WTC11 (cell line): ENCODE results near the gene ZNF664. TPM values are rescaled to one million over a fixed set of nuclear protein-coding genes. Genes with fewer than 3 reads are reported as not detected.

Experiments used
- ATAC-seq: fragments of 200-7000 bp; cut with Tn5 transposase; 2 replicates; pipeline ENCODE4 v1.10.0; 2021; ENCODE audit warnings: mild to moderate bottlenecking, moderate library complexity
- CTCF ChIA-PET: fragments of 300-600 bp; sonication (Branson Sonifier 250); formaldehyde crosslinking; loops from one replicate; lab custom pipeline; 2021; ENCODE audit warnings: antibody characterized with exemption; lab: Charles Lee
- POLR2A ChIA-PET: fragments of 350-600 bp; sonication (Branson Sonifier 250); formaldehyde crosslinking; loops from one replicate; lab custom pipeline; 2021; ENCODE audit warnings: antibody characterized with exemption; lab: Charles Lee
- DNase-seq: peaks from one replicate; pipeline ENCODE4 v3.0.0; 2021; ENCODE audit warnings: low spot score
- H3K27ac Mint-ChIP-seq: 2 replicates; pipeline ENCODE4 v1.8.0; 2021; ENCODE audit warnings: mixed read lengths
- H3K27me3 Mint-ChIP-seq: 2 replicates; pipeline ENCODE4 v1.8.0; 2021; ENCODE audit warnings: low read depth, mild to moderate bottlenecking, moderate library complexity, mixed read lengths
- H3K36me3 Mint-ChIP-seq: 2 replicates; pipeline ENCODE4 v1.8.0; 2021; ENCODE audit warnings: mixed read lengths
- H3K4me1 Mint-ChIP-seq: 2 replicates; pipeline ENCODE4 v1.8.0; 2022; ENCODE audit warnings: mixed read lengths
- H3K4me3 Mint-ChIP-seq: 2 replicates; pipeline ENCODE4 v1.8.0; 2021; ENCODE audit warnings: mild to moderate bottlenecking, moderate library complexity, mixed read lengths
- H3K9me3 Mint-ChIP-seq: 2 replicates; pipeline ENCODE4 v1.8.0; 2021; ENCODE audit warnings: mixed read lengths
- ARID4B ChIP-seq: sonication (generic); formaldehyde crosslinking; IDR thresholded peaks from 2 replicates; pipeline ENCODE4 v1.8.0; 2023; ENCODE audit warnings: missing genetic modification reagents, mild to moderate bottlenecking, borderline replicate concordance
- CREB1 ChIP-seq: sonication (generic); formaldehyde crosslinking; IDR thresholded peaks from 2 replicates; pipeline ENCODE4 v1.8.0; 2023; ENCODE audit warnings: mild to moderate bottlenecking, missing genetic modification reagents
- E2F5 ChIP-seq: sonication (generic); formaldehyde crosslinking; IDR thresholded peaks from 2 replicates; pipeline ENCODE4 v1.8.1; 2022; ENCODE audit warnings: mild to moderate bottlenecking, moderate library complexity, missing genetic modification reagents
- EMX1 ChIP-seq: fragments of 250-450 bp; sonication (Bioruptor Pico); IDR thresholded peaks from 2 replicates; pipeline ENCODE4 v1.8.0; 2021; ENCODE audit warnings: mild to moderate bottlenecking
- FOXJ3 ChIP-seq: sonication (generic); formaldehyde crosslinking; IDR thresholded peaks from 2 replicates; pipeline ENCODE4 v1.9.0; 2021; ENCODE audit warnings: missing genetic modification reagents, mild to moderate bottlenecking, borderline replicate concordance
- GABPB1 ChIP-seq: sonication (generic); formaldehyde crosslinking; IDR thresholded peaks from 2 replicates; pipeline ENCODE4 v1.8.1; 2023; ENCODE audit warnings: mild to moderate bottlenecking, missing genetic modification reagents
- JAZF1 ChIP-seq: fragments of 250-450 bp; sonication (Bioruptor Pico); IDR thresholded peaks from 2 replicates; pipeline ENCODE4 v1.9.0; 2021; ENCODE audit warnings: moderate library complexity, mild to moderate bottlenecking, inconsistent platforms
- RELA ChIP-seq: sonication (generic); formaldehyde crosslinking; IDR thresholded peaks from 2 replicates; pipeline ENCODE4 v1.8.1; 2022; ENCODE audit warnings: missing genetic modification reagents, mild to moderate bottlenecking, borderline replicate concordance
- RORB ChIP-seq: fragments of 250-450 bp; sonication (Bioruptor Pico); IDR thresholded peaks from 2 replicates; pipeline ENCODE4 v1.9.0; 2021; ENCODE audit warnings: mild to moderate bottlenecking
- SMAD3 ChIP-seq: sonication (generic); formaldehyde crosslinking; IDR thresholded peaks from 2 replicates; pipeline ENCODE4 v1.8.0; 2022; ENCODE audit warnings: missing genetic modification reagents, mild to moderate bottlenecking, borderline replicate concordance
- USF1 ChIP-seq: sonication (generic); formaldehyde crosslinking; IDR thresholded peaks from 2 replicates; pipeline ENCODE4 v1.8.0; 2022; ENCODE audit warnings: mild to moderate bottlenecking, missing genetic modification reagents
- ZNF121 ChIP-seq: sonication (generic); formaldehyde crosslinking; IDR thresholded peaks from 2 replicates; pipeline ENCODE4 v1.8.0; 2023; ENCODE audit warnings: missing genetic modification reagents
- ZNF138 ChIP-seq: sonication (generic); formaldehyde crosslinking; conservative IDR thresholded peaks from 2 replicates; pipeline ENCODE4 v1.8.1; 2022; ENCODE audit warnings: mild to moderate bottlenecking, moderate library complexity, missing genetic modification reagents
- ZNF317 ChIP-seq: sonication (generic); formaldehyde crosslinking; IDR thresholded peaks from 2 replicates; pipeline ENCODE4 v1.8.1; 2023; ENCODE audit warnings: low read depth, mild to moderate bottlenecking, moderate library complexity, missing genetic modification reagents, borderline replicate concordance
- ZNF396 ChIP-seq: fragments of 250-450 bp; sonication (Bioruptor Pico); IDR thresholded peaks from 2 replicates; pipeline ENCODE4 v1.8.0; 2021; ENCODE audit warnings: mild to moderate bottlenecking, moderate library complexity, borderline replicate concordance
- total RNA-seq: library from RNA; stranded (reverse); gene quantifications from 3 replicates; pipeline ENCODE4 v1.2.3, GENCODE V29; 2021
- TF ChIP-seq, protein P1 (sequence below): sonication (generic); formaldehyde crosslinking; IDR thresholded peaks from 2 replicates; pipeline ENCODE4 v1.8.1; 2023; ENCODE audit warnings: mild to moderate bottlenecking, missing genetic modification reagents
- TF ChIP-seq, protein P2 (sequence below): sonication (generic); formaldehyde crosslinking; conservative IDR thresholded peaks from 2 replicates; pipeline ENCODE4 v1.8.1; 2022; ENCODE audit warnings: mild to moderate bottlenecking, missing genetic modification reagents
- TF ChIP-seq, protein P3 (sequence below): fragments of 250-450 bp; sonication (Bioruptor Pico); IDR thresholded peaks from 2 replicates; pipeline ENCODE4 v1.9.0; 2021; ENCODE audit warnings: mild to moderate bottlenecking
- TF ChIP-seq, protein P4 (sequence below): sonication (generic); formaldehyde crosslinking; IDR thresholded peaks from 2 replicates; pipeline ENCODE4 v1.8.0; 2022; ENCODE audit warnings: mild to moderate bottlenecking, missing genetic modification reagents
- TF ChIP-seq, protein P5 (sequence below): sonication (generic); formaldehyde crosslinking; IDR thresholded peaks from 2 replicates; pipeline ENCODE4 v1.8.1; 2022; ENCODE audit warnings: low read depth, missing genetic modification reagents, borderline replicate concordance

The ZNF664 gene
- total RNA-seq, 1 experiment from 2014 or later: 61.7 TPM

DNA sequence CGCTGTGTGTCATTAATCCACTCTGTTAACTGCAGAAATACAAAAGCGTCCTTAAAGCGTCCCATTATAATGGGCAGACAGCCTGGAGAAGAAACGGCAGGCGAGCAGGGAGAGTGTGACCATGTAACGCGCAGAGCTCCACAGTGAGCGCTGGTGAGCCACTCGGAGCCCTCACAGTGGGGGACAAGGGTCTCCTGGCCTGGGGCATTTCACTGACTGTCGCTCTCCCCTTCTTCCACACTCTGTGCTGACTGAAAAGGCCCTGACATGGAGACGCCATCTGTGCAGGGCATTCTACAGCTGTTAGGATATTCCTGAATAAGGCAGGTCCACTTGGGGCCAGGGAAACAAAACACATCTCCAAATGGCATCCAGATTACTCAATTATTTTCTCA, 24.6 kb upstream of the ZNF664 start:
- Mint-ChIP-seq H3K4me1 (no peaks in the 10 kb centered on the region), H3K9me3 (no peaks in the 10 kb centered on the region), H3K4me3 (no peak overlapping the region), H3K27me3 (peaks cover 29% of the 10 kb centered on the region), H3K27ac (no peak overlapping the region), H3K36me3 (no peaks in the 10 kb centered on the region)
- TF ChIP-seq, protein P1, sequence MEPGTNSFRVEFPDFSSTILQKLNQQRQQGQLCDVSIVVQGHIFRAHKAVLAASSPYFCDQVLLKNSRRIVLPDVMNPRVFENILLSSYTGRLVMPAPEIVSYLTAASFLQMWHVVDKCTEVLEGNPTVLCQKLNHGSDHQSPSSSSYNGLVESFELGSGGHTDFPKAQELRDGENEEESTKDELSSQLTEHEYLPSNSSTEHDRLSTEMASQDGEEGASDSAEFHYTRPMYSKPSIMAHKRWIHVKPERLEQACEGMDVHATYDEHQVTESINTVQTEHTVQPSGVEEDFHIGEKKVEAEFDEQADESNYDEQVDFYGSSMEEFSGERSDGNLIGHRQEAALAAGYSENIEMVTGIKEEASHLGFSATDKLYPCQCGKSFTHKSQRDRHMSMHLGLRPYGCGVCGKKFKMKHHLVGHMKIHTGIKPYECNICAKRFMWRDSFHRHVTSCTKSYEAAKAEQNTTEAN (CRISPR knock-in tag): no peak
- TF ChIP-seq, protein P2, sequence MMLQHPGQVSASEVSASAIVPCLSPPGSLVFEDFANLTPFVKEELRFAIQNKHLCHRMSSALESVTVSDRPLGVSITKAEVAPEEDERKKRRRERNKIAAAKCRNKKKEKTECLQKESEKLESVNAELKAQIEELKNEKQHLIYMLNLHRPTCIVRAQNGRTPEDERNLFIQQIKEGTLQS (CRISPR knock-in tag): no peak
- no peak for TF ChIP-seq E2F5 (CRISPR knock-in tag)
- no peak for TF ChIP-seq EMX1 (CRISPR knock-in tag)
- no peak for TF ChIP-seq ZNF396
- no peak for TF ChIP-seq ARID4B (CRISPR knock-in tag)
- no peak for TF ChIP-seq ZNF138 (CRISPR knock-in tag)
- no peak for TF ChIP-seq USF1 (CRISPR knock-in tag)
- no peak for TF ChIP-seq SMAD3 (CRISPR knock-in tag)
- TF ChIP-seq, protein P3, sequence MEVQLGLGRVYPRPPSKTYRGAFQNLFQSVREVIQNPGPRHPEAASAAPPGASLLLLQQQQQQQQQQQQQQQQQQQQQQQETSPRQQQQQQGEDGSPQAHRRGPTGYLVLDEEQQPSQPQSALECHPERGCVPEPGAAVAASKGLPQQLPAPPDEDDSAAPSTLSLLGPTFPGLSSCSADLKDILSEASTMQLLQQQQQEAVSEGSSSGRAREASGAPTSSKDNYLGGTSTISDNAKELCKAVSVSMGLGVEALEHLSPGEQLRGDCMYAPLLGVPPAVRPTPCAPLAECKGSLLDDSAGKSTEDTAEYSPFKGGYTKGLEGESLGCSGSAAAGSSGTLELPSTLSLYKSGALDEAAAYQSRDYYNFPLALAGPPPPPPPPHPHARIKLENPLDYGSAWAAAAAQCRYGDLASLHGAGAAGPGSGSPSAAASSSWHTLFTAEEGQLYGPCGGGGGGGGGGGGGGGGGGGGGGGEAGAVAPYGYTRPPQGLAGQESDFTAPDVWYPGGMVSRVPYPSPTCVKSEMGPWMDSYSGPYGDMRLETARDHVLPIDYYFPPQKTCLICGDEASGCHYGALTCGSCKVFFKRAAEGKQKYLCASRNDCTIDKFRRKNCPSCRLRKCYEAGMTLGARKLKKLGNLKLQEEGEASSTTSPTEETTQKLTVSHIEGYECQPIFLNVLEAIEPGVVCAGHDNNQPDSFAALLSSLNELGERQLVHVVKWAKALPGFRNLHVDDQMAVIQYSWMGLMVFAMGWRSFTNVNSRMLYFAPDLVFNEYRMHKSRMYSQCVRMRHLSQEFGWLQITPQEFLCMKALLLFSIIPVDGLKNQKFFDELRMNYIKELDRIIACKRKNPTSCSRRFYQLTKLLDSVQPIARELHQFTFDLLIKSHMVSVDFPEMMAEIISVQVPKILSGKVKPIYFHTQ (CRISPR knock-in tag): no peak
- no peak for TF ChIP-seq CREB1 (CRISPR knock-in tag)
- TF ChIP-seq FOXJ3 (CRISPR knock-in tag): no peak
- no peak for TF ChIP-seq GABPB1
- TF ChIP-seq, protein P4, sequence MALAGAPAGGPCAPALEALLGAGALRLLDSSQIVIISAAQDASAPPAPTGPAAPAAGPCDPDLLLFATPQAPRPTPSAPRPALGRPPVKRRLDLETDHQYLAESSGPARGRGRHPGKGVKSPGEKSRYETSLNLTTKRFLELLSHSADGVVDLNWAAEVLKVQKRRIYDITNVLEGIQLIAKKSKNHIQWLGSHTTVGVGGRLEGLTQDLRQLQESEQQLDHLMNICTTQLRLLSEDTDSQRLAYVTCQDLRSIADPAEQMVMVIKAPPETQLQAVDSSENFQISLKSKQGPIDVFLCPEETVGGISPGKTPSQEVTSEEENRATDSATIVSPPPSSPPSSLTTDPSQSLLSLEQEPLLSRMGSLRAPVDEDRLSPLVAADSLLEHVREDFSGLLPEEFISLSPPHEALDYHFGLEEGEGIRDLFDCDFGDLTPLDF (CRISPR knock-in tag): no peak
- no peak for TF ChIP-seq ZNF121 (CRISPR knock-in tag)
- no peak for TF ChIP-seq RELA (CRISPR knock-in tag)
- TF ChIP-seq ZNF317 (CRISPR knock-in tag): no peak
- TF ChIP-seq, protein P5, sequence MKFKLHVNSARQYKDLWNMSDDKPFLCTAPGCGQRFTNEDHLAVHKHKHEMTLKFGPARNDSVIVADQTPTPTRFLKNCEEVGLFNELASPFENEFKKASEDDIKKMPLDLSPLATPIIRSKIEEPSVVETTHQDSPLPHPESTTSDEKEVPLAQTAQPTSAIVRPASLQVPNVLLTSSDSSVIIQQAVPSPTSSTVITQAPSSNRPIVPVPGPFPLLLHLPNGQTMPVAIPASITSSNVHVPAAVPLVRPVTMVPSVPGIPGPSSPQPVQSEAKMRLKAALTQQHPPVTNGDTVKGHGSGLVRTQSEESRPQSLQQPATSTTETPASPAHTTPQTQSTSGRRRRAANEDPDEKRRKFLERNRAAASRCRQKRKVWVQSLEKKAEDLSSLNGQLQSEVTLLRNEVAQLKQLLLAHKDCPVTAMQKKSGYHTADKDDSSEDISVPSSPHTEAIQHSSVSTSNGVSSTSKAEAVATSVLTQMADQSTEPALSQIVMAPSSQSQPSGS (CRISPR knock-in tag): no peak
- TF ChIP-seq JAZF1 (CRISPR knock-in tag): no peak
- TF ChIP-seq RORB (CRISPR knock-in tag): no peak
- CTCF ChIA-PET: interaction anchor here (2.5 kb wide), 1 partner anchor 9 kb away, joined by 8 read pairs; no protein-coding TSS in a partner anchor
- POLR2A ChIA-PET: no interaction called here
- DNase-seq (no peak), ATAC-seq (no peak)
